ENCODE measurements around the gene LRRN2.

Gene LRRN2

DNA sequence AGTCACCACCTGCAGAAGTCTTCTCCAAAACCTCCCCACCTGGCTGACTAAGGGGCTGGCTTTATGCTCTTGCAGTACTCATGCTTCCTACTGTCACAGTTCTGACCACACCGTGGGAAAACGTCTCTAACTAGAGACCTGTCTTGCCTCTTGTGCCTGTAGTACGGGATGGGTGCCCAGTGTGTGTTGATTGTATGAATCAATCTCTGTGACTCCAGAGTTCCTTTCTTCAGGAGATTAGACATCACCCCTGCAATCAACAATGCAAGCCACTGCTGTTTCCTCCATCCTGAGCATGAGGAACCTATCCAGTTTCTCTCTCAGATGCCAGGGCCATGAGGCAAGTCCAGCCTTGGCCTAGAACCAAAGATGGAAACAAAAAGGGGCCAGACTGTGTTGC lies 64.1 kb downstream of the LRRN2 start:
- no peak for DNase-seq (ENCODE audit: low spot score)
- TF ChIP-seq, protein P1, sequence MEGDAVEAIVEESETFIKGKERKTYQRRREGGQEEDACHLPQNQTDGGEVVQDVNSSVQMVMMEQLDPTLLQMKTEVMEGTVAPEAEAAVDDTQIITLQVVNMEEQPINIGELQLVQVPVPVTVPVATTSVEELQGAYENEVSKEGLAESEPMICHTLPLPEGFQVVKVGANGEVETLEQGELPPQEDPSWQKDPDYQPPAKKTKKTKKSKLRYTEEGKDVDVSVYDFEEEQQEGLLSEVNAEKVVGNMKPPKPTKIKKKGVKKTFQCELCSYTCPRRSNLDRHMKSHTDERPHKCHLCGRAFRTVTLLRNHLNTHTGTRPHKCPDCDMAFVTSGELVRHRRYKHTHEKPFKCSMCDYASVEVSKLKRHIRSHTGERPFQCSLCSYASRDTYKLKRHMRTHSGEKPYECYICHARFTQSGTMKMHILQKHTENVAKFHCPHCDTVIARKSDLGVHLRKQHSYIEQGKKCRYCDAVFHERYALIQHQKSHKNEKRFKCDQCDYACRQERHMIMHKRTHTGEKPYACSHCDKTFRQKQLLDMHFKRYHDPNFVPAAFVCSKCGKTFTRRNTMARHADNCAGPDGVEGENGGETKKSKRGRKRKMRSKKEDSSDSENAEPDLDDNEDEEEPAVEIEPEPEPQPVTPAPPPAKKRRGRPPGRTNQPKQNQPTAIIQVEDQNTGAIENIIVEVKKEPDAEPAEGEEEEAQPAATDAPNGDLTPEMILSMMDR (IDR thresholded peaks at IDR 0.05; ENCODE audit: borderline replicate concordance, control extremely low read depth, extremely low read depth, insufficient read depth, missing control alignments), result no peak
- in situ Hi-C loops (cut with MboI; ENCODE audit: low sequenced_read_pairs, unreplicated experiment), result no loop called here

- TF ChIP-seq, protein P1 (IDR thresholded peaks at IDR 0.05; ENCODE audit: borderline replicate concordance, control extremely low read depth, extremely low read depth, insufficient read depth, missing control alignments), result no peak
- in situ Hi-C loops (cut with MboI; ENCODE audit: low sequenced_read_pairs, unreplicated experiment), result no loop called here
- DNase-seq (ENCODE audit: low spot score), result no peak
These were observed 65.8 kb downstream of the LRRN2 start for GRCh38 chr1:204619721-204620120.

DNA sequence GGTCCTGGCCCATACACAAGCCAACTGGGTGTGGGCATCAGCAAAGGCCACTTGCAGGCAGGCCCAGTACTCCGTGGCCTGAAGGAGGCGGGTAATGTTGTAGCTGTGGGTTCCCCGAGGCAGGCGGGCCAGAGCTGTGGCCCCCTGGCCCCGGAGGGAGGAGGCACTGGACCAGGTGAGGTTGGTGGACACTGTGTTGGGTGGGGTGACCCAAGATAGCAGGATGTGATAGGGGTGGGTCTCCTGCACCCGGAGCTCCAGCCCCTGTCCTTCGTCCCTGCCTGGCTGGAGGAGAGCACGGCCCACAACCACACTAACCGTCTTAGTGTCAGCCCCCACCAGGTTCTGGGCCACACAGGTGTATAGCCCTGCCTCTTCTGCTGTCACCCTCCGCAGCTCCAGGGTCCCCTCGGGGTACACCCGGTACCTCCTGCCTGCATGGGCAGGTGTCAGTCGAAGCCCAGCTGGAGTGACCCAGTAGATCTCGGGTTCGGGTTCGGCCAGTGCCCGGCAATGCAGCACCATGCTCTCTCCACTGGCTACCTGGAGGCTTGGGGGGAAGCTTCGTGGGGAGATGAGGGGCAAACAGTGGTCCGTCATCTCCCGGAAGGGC lies 67.3 kb downstream of the LRRN2 start:
- DNase-seq (ENCODE audit: low spot score), result no peak
- TF ChIP-seq, protein P1 (IDR thresholded peaks at IDR 0.05; ENCODE audit: borderline replicate concordance, control extremely low read depth, extremely low read depth, insufficient read depth, missing control alignments), result no peak
- in situ Hi-C loops (cut with MboI; ENCODE audit: low sequenced_read_pairs, unreplicated experiment), result no loop called here

DNA sequence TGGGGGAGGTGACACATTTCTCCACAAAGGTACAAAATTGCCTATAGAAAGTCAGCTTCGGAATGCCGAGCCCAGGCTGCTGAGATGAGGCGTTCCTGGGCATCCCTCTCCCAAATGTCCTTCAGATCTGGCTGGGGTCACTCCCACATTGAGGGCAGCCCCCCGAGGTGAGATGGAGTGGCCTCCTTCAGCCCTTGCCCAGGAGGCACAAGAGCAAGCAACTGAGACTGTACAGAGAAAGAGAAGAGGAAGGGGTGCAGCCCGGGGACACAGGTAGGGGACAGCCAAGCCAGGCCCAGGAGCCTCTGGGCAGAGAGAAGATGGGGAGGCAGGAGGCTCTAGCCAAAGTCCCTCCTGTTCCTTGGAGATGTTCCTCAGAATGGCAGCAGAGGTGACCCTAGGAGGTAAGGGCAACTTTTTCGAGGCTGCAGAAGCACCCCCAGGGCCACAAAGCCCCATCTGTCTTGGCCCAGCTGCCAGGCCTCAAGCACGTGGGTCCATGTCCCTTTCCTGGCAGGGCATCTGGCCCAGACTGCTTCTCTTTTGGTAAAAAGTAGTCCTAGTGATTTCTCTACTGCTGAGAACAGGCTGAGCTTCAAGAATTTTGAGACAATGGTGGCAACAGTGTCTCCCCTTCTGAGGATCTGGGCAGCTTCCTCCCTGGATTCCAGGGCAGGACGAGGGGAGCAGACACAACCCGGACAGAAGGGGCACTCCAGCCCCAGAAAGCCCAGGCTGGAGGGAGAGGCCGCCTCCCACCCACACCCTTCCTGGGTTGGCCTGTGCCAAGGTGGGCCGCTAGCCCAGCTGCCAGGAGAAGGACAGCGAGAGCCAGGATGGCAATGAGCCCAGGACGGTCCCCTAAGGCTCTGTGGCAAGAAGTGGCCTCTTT lies 68.0 kb downstream of the LRRN2 start:
- TF ChIP-seq, protein P1 (IDR thresholded peaks at IDR 0.05; ENCODE audit: borderline replicate concordance, control extremely low read depth, extremely low read depth, insufficient read depth, missing control alignments), result no peak
- no peak for DNase-seq (ENCODE audit: low spot score)
- in situ Hi-C loops (cut with MboI; ENCODE audit: low sequenced_read_pairs, unreplicated experiment), result no loop called here

GRCh38 chr1:204616641-204617040 lies 68.9 kb downstream of the LRRN2 start:
- TF ChIP-seq, protein P1 (IDR thresholded peaks at IDR 0.05; ENCODE audit: borderline replicate concordance, control extremely low read depth, extremely low read depth, insufficient read depth, missing control alignments), result no peak
- DNase-seq (ENCODE audit: low spot score), result no peak
- in situ Hi-C loops (cut with MboI; ENCODE audit: low sequenced_read_pairs, unreplicated experiment), result no loop called here

- TF ChIP-seq, protein P1 (IDR thresholded peaks at IDR 0.05; ENCODE audit: borderline replicate concordance, control extremely low read depth, extremely low read depth, insufficient read depth, missing control alignments), result no peak
- no peak for DNase-seq (ENCODE audit: low spot score)
- in situ Hi-C loops (cut with MboI; ENCODE audit: low sequenced_read_pairs, unreplicated experiment), result no loop called here
These were observed 69.7 kb downstream of the LRRN2 start for GRCh38 chr1:204615881-204616280.
